ENCODE results near the gene BRF1. TPM values are rescaled to one million over a fixed set of nuclear protein-coding genes. Genes with fewer than 3 reads are reported as not detected.

BRF1 gene
- total RNA-seq, 1 donor from 2014 or later, result 48.4 TPM

DNA sequence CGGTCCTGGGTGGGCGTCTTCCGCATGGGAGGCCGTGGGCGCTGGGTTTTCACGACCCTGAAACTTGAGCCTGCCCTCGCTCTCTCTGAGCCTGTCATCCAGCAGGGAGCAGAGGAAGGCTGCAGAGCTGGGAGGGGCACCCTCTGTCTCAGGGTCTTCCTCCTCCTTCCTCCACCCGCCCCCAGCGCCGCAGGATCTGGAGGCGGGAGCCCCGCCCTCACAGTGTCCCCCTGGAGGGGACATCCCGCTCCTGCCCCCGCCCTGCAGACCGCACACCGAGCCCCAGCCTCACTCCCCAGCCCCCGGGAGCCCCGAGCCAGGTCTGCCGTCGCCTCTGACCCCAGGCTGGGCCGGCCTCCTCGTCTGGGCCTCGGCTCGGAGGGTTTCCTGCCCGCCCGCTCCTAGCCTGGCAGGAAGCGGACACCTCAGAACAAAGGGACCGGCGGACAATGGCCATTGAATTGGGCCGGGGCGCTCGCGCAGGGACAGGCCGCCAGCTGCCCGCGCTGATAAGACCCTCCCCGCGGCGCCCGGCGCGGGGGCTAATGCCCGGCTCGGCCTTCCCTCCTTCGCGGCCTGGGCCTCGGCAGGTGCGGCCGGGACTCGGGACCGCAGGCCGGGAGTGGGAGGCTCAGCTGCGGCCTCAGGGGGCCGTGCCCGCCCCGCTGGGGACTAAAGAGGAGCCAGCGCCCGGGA is 104.4 kb downstream of the BRF1 start:
- intact Hi-C loops (cut with DNase I), result no loop called here
- DNase-seq (ENCODE audit: low spot score), result no peak
- ATAC-seq, result no peak

DNA sequence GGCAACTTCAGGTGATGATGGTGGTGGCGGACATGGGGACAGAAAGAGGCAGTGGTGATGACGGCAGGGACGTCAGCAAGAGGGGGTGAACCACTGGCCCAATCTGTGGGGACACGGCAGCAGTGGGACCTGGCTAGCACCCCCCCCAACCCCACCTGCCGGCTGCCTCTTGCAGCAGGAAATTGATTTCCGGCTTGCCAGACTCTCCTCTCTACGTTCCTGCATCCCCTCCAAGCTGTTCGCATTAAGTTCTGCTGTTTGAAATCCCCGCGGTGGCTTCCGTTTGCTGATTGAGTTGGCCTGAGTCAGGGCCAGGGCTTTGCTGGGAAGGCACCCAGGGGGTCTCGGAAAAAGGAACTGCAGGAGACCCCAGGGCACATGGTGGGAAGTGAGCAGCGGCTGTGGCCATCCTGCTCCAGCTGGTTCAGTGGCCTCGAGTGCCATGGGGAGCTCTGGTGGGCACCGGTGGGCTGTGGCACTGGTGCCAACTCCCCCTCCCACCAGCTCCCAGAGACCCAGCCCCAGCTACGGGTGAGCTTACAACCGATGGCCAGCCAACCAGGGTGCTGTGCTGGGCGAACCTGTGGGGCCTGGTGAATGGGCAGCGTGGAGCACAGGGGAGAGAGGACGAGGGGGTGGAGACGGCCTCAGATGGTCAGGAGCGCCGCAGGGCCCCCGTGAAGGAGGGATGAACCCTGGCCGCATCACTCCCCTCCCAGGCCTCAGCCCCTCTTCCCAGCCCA is 105.1 kb downstream of the BRF1 start:
- intact Hi-C loops (cut with DNase I), result no loop called here
- DNase-seq (ENCODE audit: low spot score) (no peak), ATAC-seq (no peak)

DNA sequence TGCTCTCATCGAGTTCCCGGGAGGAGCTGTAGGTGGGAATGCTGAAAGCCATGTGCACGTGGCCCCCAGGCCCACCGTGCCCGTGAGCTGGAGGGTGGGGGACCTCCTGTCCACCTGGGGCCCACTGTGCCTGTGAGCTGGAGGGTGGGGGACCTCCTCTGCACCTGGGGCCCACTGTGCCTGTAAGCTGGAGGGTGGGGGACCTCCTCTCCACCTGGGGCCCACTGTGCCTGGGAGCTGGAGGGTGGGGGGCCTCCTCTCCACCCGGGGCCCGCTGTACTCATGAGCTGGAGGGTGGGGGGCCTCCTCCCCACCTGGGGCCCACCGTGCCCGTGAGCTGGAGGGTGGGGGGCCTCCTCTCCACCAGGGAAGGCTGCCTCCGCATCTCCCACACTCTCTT is 105.8 kb downstream of the BRF1 start:
- no peak for DNase-seq (ENCODE audit: low spot score)
- intact Hi-C loops (cut with DNase I), result no loop called here
- no peak for ATAC-seq

DNA sequence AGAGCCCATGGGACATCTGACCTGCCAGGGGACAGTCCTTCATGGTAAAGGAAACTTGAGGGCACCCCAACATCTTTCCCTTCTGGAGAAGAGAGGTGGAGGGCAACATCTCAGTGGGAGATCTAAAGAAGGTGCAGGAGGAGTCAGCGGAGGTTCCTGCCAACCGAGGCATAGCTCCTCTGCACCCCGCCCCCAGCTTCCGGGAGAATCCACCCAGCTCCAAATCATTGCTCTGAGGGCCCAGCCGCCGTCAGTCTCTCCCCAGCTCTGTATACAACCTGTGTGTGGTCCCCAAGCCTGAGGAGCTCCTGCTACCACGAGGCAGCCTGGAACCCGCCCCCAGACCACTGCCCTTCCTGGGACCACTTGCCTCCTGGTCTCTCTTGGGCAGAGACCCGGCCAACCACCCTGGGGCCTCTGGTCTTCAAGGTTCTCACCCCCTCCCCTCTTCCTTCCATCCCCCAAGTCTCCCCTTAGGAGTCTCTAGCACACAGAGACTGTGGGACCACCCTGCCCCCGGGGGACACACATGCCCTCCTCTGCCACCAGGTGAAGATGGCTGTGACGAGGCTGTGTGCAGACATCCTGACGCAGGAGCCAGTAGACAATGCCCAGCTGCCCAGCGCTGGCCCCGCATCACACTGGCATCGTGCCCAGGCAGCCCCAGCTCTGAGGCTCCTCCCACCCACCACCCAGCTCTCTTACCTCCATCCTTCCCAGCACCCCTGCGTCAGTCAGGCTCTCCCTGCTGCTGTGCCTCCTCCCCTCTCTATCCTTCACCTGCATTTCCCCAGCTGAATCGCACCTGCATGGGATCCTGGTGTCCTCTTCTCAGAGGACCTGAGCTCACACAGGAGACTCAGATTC is 106.7 kb downstream of the BRF1 start:
- intact Hi-C loops (cut with DNase I), result no loop called here
- DNase-seq (ENCODE audit: low spot score) (no peak), ATAC-seq (no peak)

DNA sequence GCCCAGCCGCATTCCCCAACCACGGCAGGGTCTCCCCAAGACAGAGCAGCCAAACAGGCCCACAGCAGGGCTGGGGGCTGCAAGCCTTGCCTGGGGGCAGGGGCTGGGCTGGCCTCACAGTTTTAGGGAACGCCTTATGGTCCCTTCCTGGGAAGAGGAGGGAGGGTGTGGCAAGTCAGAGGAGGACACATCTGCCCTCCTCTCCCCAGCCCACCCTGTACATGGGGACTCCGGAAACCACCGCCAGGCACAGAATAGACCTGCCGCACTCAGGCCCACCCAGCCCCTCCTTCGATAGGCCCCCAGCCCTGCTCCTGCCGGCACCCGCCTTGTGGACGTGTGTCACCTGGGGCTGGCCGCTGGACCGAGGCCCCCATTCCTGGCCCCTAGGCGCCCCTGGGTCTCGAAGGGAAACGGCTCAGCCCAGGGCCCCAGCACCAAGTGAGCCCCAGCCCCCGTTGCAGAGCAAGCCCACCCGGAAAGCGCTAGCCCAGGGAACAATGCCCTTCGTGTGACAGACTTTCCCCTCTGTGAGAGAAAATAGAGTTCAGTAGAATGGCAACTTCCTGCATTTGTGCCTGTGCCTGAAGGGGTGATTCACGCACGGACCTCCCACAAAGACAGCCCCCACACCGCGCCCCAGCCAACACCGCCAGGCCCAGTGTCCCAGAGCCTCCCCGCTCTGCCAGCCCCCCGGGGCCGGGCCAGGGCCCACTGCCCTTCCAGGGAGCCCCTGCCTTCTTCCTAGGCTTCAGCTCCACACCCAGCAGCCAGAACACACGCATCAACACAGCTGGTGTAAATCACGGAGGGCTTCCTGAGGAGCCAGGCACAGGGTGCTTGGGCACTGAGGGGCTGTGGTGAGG is 107.7 kb downstream of the BRF1 start:
- no peak for ATAC-seq
- intact Hi-C loops (cut with DNase I), result no loop called here
- DNase-seq (ENCODE audit: low spot score), result no peak

DNA sequence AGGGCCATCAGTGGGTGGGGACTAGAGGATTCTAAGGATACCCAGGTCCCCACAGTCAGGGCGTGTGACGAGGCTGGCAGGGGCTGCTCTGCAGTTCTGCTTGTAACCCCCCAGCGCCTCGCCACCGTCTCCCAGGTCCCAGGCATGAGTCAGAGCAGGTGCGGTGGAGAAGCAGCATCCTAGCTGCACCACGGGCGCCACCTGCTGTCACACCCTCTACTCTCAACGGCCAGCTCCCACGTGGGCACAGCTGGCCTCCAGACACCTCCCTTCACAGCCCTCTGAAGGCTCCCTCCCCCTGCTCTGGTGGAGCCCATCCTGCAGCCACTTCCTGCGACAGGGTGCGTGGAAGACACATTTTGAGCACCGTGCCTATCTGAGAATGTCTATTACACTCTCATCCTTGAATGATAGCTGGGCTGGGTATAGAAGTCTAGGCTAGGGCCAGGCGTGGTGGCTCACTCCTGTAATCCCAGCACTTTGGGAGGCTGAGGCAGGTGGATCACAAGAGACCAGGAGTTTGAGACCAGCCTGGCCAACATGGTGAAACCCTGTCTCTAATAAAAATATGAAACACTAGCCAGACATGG is 112.8 kb downstream of the BRF1 start:
- intact Hi-C loops (cut with DNase I), result no loop called here
- ATAC-seq, result no peak
- no peak for DNase-seq (ENCODE audit: low spot score)

DNA sequence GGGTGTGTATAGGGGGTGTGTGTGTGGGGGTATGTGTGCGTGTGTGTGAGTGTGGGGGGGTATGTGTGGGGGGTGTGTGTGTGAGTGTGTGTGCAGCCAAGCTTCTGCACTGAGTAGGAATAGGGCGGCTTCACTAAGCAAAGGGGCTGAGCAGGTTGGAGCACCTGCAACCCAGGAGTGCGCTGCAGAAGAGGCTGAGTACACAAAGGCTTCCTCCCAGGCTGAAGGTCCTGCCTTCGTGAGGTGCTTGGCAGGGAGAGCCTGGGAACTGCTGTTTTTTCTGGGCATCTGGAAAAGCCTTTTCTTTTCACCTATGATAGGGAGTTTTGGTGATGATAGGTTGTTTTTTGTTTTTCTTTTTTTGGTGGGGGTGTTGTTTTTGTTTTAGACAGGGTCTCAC is 113.7 kb downstream of the BRF1 start:
- intact Hi-C loops (cut with DNase I), result no loop called here
- DNase-seq (ENCODE audit: low spot score) (no peak), ATAC-seq (no peak)

DNA sequence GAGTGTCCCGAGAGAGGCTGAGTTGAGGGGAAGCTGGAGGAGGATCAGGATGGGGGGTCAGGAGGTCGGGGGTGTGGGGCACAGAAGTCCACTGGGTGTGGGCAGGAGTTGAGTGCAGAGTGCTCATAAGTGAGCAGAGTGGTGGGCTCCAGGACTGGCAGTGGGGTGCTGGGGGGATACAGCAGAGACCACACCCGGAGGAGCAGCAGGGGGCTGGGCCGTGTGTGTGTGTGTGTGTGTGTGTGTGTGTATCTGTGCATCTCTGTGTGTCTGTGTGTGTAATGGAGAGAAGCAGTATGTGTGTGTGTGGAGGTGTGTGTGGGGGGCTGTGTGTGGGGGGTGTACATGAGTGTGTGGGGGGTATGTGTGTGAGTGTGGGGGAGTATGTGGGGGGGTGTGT is 114.8 kb downstream of the BRF1 start:
- intact Hi-C loops (cut with DNase I), result no loop called here
- ATAC-seq, result no peak
- no peak for DNase-seq (ENCODE audit: low spot score)

DNA sequence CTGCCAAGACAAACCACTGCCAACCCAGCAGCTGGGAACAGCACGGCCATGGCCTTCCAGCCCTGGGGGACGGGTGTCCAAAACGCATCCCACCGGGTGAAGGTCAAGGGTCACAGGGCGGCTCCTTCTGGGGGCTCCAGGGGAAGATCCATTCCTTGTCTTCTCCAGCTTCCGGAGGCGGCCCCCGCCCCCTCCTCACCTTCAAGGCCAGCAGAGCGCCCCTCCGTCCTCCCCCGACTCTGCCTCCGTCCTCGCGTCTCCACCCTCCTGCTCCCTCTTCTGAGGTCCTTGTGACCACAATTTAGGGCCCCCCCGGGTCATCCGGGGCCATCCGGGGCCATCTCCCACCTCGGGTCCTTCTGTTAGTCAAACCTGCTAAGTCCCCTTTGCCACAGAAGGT is 115.8 kb downstream of the BRF1 start:
- no peak for ATAC-seq
- no peak for DNase-seq (ENCODE audit: low spot score)
- intact Hi-C loops (cut with DNase I), result no loop called here

DNA sequence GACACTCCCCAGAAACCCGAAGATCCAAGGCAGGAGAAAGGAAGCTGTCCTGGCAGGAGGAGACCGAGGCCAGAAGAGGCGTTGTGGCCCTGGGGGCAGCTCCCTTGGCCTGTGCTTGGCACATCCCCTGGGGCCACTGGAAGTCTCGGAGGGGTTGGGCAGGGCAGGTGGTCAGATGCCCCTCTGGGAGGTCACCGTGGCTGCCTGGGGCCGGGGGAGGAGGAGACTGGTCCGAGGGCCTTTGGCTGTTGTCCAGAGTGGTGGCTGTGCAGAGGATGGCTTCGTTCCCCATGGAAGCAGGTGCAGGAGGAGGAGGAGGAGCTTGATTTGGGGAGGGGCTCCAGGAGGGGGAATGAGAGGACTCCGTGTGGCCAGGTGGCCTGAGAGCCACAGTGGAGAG is 116.3 kb downstream of the BRF1 start:
- DNase-seq (ENCODE audit: low spot score) (no peak), ATAC-seq (no peak)
- intact Hi-C loops (cut with DNase I), result no loop called here

DNA sequence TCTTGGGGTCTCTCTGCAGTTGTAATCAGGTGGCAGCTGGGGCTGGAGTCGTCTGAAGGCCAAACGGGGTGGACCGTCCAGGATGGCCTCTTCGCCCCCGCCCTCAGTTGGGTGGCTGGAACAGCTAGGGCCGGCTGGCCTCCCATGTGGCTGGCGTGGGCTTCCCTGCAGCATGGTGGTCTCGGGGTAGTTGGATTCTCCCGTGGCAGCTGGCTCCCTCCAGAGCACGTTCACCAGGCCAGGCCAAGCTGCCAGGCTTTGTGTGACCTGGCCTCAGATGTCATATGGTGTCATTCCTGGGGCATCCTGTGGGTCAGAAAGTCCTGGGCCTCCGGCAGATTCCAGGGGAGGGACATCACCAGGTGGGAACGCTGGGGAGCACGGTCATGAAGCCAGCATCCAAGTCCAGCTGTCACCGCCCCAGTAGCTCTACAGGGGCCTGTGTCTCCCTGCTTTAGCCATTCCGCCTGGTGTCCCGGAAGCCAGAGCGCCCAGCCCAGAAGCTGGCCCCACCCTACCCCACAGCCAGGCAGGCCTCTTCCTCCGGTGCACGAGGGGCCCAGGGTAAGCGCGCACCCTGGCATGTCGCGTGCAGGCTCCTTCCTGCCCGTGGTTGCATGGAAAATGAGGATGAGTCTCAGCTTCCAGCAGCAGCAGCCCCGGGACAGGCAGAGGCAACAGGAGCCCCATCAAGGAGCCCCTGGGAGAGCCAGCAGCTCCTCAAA is 118.3 kb downstream of the BRF1 start:
- DNase-seq (ENCODE audit: low spot score), result no peak
- ATAC-seq, result no peak
- intact Hi-C loops (cut with DNase I), result no loop called here

DNA sequence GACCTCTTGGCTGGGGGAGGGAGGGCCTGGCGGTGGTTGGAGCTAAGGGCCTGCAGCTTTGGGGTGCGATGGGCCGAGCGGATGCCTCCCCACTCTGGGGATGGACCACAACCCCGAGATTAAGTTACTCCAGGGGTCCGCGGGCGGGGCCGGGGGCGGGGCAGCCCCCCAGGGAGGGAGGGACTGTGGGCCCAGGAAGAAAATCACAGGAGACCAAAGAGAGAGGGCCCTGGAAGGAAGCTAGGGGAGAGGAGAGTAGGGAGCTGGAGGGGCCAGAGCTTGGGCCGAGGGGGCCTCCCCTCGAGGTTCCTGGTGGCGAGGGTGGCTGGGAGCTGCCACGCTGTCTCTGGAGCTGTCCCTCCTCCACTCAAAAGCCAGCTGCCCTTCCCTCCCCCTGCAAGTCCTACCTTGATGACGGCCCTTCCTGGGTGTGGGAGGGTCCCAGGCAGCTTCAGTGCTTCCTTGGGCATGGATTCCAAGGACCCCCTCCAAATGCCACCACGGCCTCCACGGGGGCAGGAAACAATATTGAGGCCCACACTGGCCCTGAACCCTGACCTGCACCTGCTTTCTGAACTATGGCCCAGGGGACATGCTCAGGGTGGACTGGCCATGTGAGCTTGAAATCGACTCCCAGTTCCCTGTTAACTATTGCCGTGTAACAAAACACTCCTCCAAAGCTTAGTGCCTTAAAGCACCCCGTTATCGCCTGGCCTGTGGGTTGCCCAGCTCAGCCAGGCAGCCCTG is 119.1 kb downstream of the BRF1 start:
- DNase-seq (ENCODE audit: low spot score) (no peak), ATAC-seq (no peak)
- intact Hi-C loops (cut with DNase I), result no loop called here

DNA sequence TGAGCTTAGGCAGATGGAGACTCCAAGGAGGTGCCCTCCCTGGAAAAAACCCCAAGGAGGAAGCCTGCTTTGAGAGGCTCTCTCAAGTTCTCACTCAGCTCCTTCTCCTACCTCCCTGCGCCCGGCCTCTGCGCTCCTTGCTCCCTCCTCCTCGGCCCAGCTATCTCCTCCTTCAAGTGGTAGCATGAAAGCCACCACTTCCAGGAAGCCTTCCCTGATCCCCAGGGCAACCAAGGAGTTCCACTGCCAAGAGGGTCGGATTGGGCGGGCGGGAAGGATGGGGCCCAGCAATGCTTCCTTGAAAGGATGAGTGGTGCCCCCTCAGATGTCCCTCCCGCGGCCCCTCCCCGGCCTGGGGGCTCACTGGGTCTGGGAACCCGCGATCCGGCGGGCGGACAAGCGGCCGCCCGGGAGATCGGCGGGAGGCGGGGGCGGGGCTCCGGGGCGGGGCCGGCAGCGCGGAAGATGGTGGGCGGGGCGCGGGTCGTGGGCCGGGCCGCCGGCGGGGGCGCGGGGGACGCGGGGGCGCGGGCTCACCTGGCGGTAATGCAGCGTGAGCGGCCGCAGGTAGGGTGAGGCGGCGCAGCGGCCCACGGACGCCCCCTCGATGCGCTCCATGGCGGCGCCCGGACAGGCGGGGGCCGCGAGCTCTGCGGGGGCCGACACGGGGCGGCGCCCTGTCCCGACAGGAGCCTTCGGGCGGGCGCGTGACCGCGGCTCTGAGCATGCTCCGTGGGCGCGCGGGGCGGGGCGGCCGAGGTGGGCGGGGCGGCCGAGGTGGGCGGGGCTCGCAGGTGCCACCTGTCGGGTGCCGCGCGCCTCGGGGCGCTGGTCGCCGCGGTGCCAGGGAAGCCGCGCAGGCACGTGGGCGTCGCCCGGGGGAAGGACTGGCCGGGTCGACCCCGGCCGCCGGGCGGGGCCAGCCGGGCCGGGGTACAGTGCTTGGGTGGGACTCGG is 119.9 kb downstream of the BRF1 start, which contains the start of gene NUDT14:
Gene NUDT14 (minus strand): TSS at position 721 of the 957 bp plus-strand sequence. CDS start 103 bp downstream, at position 618.
- peak; percentile 55 for ATAC-seq
- peak; percentile 76 for DNase-seq (ENCODE audit: low spot score)
- intact Hi-C loops (cut with DNase I), result no loop called here

DNA sequence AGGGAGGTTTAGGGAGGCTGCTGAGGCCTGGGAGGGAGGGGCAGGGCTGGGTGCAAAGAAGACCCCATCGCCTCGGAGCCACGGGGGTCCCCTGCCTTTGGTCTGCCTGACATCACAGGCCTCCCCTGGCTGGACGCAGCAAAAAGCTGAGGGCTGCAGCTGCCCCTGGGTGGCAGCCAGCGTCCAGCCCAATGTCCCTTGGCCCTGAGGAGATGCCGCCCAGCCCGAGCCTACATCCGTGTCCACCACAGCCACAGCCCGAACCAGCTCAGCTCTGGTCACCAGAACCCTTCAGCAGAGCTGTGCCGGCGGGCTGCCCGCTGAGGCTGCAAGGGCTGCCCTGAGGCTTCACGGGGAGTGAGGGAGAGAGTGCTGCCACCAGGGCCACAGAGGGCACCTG is 121.6 kb downstream of the BRF1 start:
- DNase-seq (ENCODE audit: low spot score), result no peak
- intact Hi-C loops (cut with DNase I), result no loop called here
- no peak for ATAC-seq

DNA sequence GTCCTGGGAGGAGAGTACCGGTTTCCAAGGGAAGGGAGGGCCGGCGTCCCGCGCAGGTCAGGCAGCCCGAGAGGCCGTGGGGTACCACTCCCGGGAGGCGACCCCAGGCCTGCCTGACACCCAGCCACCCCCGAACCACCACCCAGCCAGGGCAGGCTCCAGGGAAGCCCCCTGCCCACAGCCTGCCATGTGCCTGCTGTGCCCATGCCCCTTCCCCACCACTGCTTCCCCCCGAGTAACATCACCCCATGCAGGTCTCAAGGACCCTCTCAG is 122.0 kb downstream of the BRF1 start:
- DNase-seq (ENCODE audit: low spot score) (no peak), ATAC-seq (no peak)
- intact Hi-C loops (cut with DNase I), result no loop called here

DNA sequence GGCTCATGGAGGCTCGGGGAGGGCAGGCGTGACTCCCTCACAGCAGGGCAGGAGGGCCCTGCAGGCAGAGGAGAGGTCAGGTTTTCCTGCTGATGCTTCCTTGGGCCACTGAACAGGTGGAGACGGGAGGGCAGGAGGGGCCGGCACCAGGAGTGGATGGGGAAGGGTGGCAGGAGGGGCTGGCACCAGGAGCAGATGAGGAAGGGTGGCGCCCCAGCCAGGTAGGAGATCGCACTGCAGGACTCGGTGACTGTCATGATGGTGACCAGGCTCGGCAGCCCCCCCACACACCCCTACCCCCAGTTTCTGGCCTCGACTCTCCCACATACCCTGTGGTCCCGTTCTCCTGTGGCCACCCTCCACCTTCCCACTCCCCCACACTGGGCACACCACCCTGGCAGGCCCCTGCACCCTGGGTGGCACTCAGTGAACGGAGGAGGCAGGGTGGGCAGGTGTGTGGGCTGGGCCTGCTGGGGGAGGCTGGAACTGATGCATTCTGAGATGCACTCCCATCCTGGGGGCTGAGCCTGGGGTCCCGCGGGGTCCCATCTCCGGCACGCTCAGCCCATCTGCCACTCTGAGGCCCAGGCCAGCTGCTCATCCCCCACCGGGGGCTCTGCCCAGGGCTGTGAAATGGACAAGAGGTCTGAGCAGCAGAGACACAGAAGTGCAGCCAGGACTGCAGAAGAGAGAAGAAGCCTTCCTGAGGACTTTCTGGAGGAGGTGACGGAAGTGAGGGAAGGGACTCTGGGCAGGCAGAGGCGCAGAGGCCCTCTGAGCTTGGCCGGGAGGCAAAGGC is 122.5 kb downstream of the BRF1 start:
- no peak for ATAC-seq
- intact Hi-C loops (cut with DNase I), result no loop called here

More for the DNA sequence above, 122.5 kb downstream of the BRF1 start:
- DNase-seq (ENCODE audit: low spot score), result no peak
